IPS-11a (cell line): ENCODE data around the gene PAK3.

Experiments used
- H3K4me3 ChIP-seq: one replicate; pipeline ENCODE4 v1.5.1; 2013; ENCODE audit warnings: low read depth, low read length, control low read depth

PAK3 gene

GRCh38 chrX:111259559-111259958, 163.6 kb downstream of the PAK3 start:
- no peak overlapping the region for H3K4me3 ChIP-seq

- no peak overlapping the region for H3K4me3 ChIP-seq
Measured at GRCh38 chrX:111260451-111260850, 164.5 kb downstream of the PAK3 start.

GRCh38 chrX:111262086-111262485, 166.1 kb downstream of the PAK3 start:
- H3K4me3 ChIP-seq = no peak overlapping the region

DNA sequence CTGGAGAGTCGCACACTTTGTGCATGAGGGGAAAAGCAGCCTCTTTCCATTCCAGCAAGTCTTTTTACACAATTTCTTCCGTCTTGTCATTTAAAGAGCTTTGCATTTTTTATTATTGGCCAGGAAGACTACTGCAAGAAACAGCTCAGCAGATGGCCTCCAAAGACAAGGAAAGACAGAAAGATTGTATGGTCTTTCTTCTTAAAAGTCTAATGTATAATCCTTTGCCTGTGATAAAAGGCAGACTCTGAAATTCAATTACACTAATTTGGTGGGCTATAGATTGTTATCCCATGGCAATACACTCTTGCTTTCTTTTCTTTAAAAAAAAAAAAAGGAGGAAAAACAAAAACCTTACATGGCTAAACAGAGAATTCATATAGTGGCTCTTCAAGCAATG, 168.4 kb downstream of the PAK3 start:
- no peak overlapping the region for H3K4me3 ChIP-seq

GRCh38 chrX:111265486-111265885, 169.5 kb downstream of the PAK3 start:
- no peak overlapping the region for H3K4me3 ChIP-seq

DNA sequence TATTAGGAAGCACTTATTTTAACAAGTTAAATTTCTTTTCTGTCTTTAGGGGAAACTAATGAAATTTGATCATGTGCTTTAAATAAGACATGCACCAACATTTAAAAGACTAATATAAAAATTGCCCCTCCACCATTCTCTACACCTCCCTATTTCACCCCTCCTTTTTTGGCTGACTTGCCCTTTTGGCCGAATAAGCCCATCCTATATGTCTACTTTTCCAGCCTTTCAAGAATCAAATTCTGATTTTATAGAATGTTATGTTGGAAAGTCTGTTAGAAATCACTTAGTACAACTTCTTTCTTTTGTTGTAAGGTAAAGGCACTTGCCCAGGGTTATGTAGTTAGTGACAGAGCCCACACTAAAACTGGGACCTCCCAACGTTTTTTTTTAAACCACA, 172.5 kb downstream of the PAK3 start:
- no peak overlapping the region for H3K4me3 ChIP-seq

GRCh38 chrX:111270339-111270738, 174.3 kb downstream of the PAK3 start, which contains the start of gene CAPN6:
TSS of gene CAPN6 (minus strand) at chrX:111270483. CDS start at chrX:111263936, 6,547 bp downstream.
- H3K4me3 ChIP-seq = no peak within 1 kb of the TSS
